NCI-H128 (cell line): ENCODE measurements around the gene ZNF597.
A peak's percentile ranks its signal among the peaks of the same experiment; 100 is the strongest.

ENCODE experiments used
- DNase-seq: peaks from one replicate; lab custom pipeline; 2025; ENCODE audit not compliant: unreplicated experiment; lab: John Stamatoyannopoulos, UW

The ZNF597 gene

GRCh38 chr16:3457434-3458252 lies 14.3 kb upstream of the ZNF597 start:
- peak; percentile 69 for DNase-seq

DNA sequence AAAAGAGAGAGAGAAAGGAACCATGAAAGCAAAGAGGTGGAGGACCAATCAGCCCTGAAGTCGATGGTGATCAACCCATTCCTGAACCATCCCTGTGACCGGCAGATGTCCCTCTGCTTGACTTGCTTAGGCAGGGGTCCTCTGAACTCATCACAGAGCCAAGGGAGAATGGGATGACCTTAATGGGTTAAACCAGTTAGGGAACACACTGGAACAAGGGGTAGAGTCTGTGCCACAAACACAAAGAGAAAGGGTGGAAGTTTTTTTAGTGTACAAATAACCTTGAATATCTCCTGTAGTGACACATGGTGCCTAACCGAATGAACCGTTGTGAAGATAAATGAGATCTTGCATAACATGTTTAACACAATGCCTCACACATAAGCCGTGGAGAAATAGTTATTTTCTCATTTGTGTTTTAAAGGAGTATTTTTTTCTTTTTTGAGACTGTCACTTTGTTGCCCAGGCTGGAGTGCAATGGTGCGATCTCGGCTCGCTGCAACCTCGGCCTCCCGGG lies 11.4 kb upstream of the ZNF597 start:
- DNase-seq, result no peak

DNA sequence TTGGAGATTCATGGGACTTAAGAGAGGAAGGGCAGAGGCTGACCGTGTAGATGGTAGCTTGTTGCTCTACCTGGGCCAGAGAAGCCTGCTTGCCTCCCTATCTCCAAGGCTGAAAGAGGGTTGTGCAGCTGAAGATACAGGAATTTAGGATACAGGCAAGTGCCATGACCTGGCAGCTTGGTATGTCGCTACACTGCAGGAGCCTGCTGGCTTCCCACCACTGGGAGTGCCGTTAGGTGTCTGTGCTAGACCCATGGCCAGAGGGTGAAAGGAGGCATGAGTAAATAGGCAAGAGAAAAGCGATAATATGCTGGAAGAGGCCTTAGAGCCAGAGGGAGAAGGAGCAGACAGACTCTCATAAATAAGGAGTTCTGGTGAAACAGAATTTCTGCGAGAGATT lies 10.8 kb upstream of the ZNF597 start:
- DNase-seq, result no peak

- DNase-seq, result no peak
Observed at GRCh38 chr16:3444032-3444388, 706 bp upstream of the ZNF597 start.

- DNase-seq, result no peak
Observed at GRCh38 chr16:3439637-3440036, 3.7 kb downstream of the ZNF597 start.

- DNase-seq, result no peak
Observed at GRCh38 chr16:3434373-3434772, 8.9 kb downstream of the ZNF597 start.

GRCh38 chr16:3431779-3432219 lies 11.5 kb downstream of the ZNF597 start:
- DNase-seq, result no peak

DNA sequence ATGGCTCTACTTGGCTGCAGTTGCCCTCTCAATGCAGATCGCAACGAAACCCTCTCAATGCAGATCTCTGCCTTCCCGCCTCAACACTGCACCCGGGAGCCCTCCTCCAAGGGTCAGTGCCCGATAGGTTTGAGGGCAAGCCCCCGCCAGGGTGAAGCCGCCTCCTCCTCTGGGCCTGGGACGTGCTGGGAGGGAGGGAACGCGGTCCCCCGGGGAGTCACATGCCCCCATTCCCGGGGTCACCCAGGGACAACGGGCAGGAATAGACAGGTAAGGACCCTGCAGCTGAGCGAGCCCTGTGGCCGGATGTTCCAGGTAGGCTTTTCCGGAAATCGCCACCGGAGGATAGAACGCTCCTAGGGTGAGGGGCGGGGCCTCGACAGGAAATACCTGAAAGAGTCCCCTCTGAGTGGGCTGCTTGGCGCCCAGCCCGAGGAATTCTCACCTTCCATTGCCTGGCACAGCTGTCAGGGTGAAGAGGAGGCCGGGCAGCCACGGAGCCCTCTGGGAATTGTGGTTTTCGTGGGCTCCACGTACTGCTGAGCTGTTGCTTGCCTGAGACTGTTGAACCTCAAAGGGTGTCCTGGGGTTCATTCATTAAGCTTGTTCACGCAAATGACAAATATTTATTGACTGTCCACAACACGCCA lies 29.4 kb downstream of the ZNF597 start:
- DNase-seq, result no peak

DNA sequence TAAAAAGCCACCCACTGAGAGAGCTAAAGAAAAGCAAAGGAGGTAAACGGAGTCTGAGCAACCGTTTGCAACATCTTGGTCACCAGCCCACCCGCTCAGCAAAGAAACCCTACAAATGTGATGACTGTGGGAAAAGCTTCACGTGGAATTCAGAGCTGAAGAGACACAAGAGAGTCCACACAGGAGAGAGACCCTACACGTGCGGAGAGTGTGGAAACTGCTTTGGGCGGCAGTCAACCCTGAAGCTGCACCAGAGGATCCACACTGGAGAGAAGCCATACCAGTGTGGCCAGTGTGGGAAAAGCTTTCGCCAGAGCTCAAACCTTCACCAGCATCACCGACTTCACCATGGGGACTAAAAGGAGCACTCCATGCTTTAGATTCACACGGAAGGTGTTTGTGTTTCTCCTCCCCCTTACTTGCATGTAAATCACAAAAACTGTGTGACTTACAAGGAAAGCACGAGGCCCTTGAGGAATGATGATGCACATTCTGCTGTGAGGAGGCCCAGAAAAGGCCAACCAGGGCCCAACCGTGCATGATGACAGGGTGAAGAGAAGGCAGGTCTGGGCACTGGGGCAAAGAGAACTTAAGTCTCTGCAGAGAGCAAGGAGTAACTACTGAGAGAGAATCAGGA lies 34.6 kb downstream of the ZNF597 start:
- DNase-seq, result no peak

GRCh38 chr16:3401719-3402397 lies 41.4 kb downstream of the ZNF597 start:
- DNase-seq, result no peak

DNA sequence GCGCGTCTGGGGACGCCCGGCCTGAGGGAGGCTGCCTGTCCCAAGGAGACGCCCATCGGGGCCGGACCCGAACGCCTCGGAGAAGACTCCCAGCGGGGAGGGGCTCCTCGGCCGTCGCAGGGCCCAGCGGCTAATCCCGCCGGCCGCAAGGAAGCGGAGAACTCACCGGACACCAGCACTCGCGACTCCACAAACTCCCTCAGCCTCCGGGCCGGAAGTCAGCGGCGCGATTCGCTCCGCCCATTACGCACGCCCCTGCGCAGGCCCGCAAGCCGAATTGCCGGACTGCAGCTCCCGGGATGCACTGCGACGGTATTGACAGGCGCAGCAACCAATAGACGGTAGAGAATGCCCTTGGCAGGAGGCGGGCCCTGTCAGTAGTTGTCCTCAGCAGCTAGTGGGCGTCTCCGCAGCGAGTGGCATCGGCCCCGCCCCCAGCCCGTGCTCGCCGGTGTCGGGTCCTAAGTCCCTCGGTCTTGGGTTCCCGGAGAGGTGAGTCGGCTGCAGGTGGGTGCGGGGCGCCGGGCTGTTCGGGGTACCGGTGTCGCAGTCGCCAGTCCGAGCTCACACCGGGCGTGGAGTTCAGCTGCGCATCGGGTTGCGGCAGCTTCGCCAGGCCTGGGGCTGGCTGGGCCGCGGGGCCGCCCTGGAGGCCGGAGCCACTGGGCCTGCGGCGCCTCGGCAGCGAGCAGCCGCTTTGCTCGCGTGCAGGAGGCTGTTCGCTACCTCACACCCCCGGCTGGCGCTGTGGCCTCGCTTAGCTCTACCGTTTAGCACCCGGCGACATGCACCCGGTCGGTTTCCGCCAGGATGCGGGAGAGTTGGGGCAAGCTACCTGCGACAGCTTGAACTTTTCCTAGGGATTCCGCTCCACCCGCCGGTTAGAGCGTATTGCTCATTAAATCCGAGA lies 42.3 kb downstream of the ZNF597 start, which contains the start of the genes ZNF174 and ZSCAN32:
TSS of gene ZNF174 (plus strand) at position 437 of the 910 bp plus-strand sequence. CDS start 790 bp downstream, outside the sequence.
TSS of gene ZSCAN32 (minus strand) at position 226 of the 910 bp plus-strand sequence. CDS start 3,447 bp downstream, outside the sequence.
- peak; percentile 91 for DNase-seq

- DNase-seq, result no peak
Observed at GRCh38 chr16:3400446-3400778, 42.9 kb downstream of the ZNF597 start.

- DNase-seq, result no peak
Observed at GRCh38 chr16:3389663-3390338, 53.5 kb downstream of the ZNF597 start.

DNA sequence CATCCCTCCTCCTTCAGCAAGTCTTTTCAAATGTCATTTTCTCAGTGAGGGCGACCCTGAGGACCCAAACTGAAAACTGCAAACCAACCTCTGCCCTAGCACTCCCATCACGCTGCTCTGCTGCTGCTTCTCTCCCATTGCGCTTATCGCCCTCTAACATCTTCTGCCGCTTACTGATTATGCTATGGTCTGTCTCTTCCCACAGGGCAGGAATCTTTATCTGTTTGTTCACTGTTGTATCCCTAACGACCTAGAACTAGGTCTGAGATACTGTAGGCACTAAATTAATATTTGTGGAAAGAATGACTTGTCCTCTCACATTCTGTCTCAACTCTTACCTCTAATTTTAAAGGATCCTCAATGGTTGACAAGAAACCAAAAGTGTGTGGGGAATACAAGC lies 55.0 kb downstream of the ZNF597 start:
- DNase-seq, result no peak

DNA sequence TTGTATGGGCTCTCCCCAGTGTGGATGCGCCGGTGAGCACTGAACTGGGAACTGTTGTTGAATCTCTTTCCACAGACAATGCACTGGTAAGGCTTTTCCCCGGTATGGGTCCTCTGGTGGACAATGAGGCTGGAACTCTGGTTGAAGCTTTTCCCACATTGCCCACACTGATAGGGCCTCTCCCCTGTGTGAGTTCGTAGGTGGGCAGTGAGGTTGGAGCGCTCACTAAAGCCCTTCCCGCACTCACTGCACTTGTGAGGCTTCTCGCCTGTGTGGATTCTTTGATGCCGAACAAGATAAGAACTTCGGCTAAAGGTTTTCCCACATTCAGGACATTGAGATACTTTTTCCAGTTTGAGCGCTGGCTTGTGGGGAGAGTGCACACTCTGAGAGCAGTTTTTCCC lies 60.3 kb downstream of the ZNF597 start:
- no peak for DNase-seq
